K562 (cell line): ENCODE data around the gene PPIH. TPM values are rescaled to one million over a fixed set of nuclear protein-coding genes. Genes with fewer than 3 reads are reported as not detected.

ENCODE experiments used
- ATAC-seq: fragments of 200-7000 bp; cut with Tn5 transposase; 3 replicates; pipeline ENCODE4 v1.9.1; 2020; ENCODE audit warnings: moderate library complexity
- BruUV-seq: library from RNA; stranded (reverse); fragments of 400-500 nt; replicated peaks from 2 replicates; lab custom pipeline; 2021; lab: Mats Ljungman, UMichigan
- CTCF ChIA-PET: fragments of 300-600 bp; formaldehyde crosslinking; extraction: SDS; loops from one replicate; lab custom pipeline; 2021; ENCODE audit warnings: low intra/inter-chr PET ratio; lab: Yijun Ruan, JAX
- POLR2A ChIA-PET: fragments of 300-600, 350-650 bp; sonication (Branson Sonifier 250); formaldehyde crosslinking; extraction: SDS; loops from one replicate; lab custom pipeline; 2021; ENCODE audit warnings: antibody characterized with exemption, inconsistent platforms; lab: Yijun Ruan, JAX
- DNase-seq, 4 experiments: peaks; one replicate each; pipeline versions ENCODE4 v3.0.0 to v3.0.0-alpha.2; 2011 to 2018; ENCODE audit warnings: low spot score in 3 of 4, mixed read lengths in 3 of 4; ENCODE audit errors: extremely low read depth in 1 of 4
- FAIRE-seq: peaks from 2 replicates; lab custom pipeline; 2011; peaks lifted over from hg19 to GRCh38; lab: Jason Lieb, UNC
- H2AFZ ChIP-seq: 2 replicates; pipeline ENCODE4 v1.6.0; 2011; ENCODE audit warnings: low read depth, low read length, control low read depth, inconsistent platforms
- H3K27ac ChIP-seq: fragments of 200-600 bp; 3 replicates; pipeline ENCODE4 v1.8.0; 2011; ENCODE audit warnings: low read depth, mild to moderate bottlenecking, control low read depth, inconsistent platforms, low read length, moderate library complexity, mixed read lengths; ENCODE audit errors: extremely low read depth
- H3K27me3 ChIP-seq, 2 experiments: fragments of 300-600 bp in 1 of 2; 2 replicates in 1 of 2; 3 replicates in 1 of 2; pipeline versions ENCODE4 v1.6.0 to v1.8.0; 2011; ENCODE audit warnings: inconsistent platforms in 2 of 2, low read length in 2 of 2, mild to moderate bottlenecking in 1 of 2, mixed read lengths in 1 of 2, moderate library complexity in 1 of 2; ENCODE audit not compliant: control insufficient read depth in 2 of 2, insufficient read depth in 2 of 2
- H3K36me3 ChIP-seq: fragments of 300-600 bp; 3 replicates; pipeline ENCODE4 v1.8.0; 2011; ENCODE audit warnings: mild to moderate bottlenecking, low read length, inconsistent platforms; ENCODE audit not compliant: control insufficient read depth, insufficient read depth
- H3K4me1 ChIP-seq, 2 experiments: fragments of 200-600 bp in 1 of 2; replicated peaks in 1 of 2; 2 replicates in 1 of 2; 3 replicates in 1 of 2; pipeline versions ENCODE4 v1.5.1 to v1.8.0; 2011; ENCODE audit warnings: inconsistent platforms in 2 of 2, low read length in 2 of 2, mild to moderate bottlenecking in 1 of 2, mixed read lengths in 1 of 2, moderate library complexity in 1 of 2; ENCODE audit not compliant: control insufficient read depth in 2 of 2, insufficient read depth in 2 of 2
- H3K4me2 ChIP-seq: 2 replicates; pipeline ENCODE4 v1.6.1; 2011; ENCODE audit warnings: low read length, control low read depth, inconsistent platforms, mixed read lengths; ENCODE audit not compliant: insufficient read depth
- H3K4me3 ChIP-seq: fragments of 200-600 bp; sonication (generic), shearing (Covaris generic); 2 replicates; pipeline ENCODE4 v1.5.1; 2016; ENCODE audit warnings: control low read depth, inconsistent platforms
- H3K79me2 ChIP-seq: fragments of 200-600 bp; 3 replicates; pipeline ENCODE4 v1.8.0; 2011; ENCODE audit warnings: low read length, inconsistent platforms; ENCODE audit not compliant: control insufficient read depth, insufficient read depth
- H3K9ac ChIP-seq, 2 experiments: 2 replicates each; pipeline versions ENCODE4 v1.6.0 to v1.6.1; 2011; ENCODE audit warnings: low read depth in 2 of 2, low read length in 2 of 2, control low read depth in 1 of 2, inconsistent platforms in 1 of 2, mild to moderate bottlenecking in 1 of 2, mixed read lengths in 1 of 2; ENCODE audit not compliant: insufficient read depth in 1 of 2
- H3K9me1 ChIP-seq: one replicate; pipeline ENCODE4 v1.6.0; 2011; ENCODE audit warnings: inconsistent platforms, mild to moderate bottlenecking, low read length, moderate library complexity; ENCODE audit not compliant: control insufficient read depth, insufficient read depth
- H3K9me3 ChIP-seq: replicated peaks from 2 replicates; pipeline ENCODE4 v1.5.1; 2011; ENCODE audit warnings: low read depth, low read length, inconsistent platforms; ENCODE audit not compliant: control insufficient read depth, insufficient read depth
- H4K20me1 ChIP-seq: replicated peaks from 2 replicates; pipeline ENCODE4 v1.6.1; 2011; ENCODE audit warnings: low read length, inconsistent platforms, mixed read lengths; ENCODE audit not compliant: control insufficient read depth, insufficient read depth
- MLLT1 ChIP-seq, 2 experiments: fragments of 450-650 bp; IDR thresholded peaks; 2 replicates each; pipeline ENCODE4 v1.6.1; 2016
- NFXL1 ChIP-seq: fragments of 450-650 bp; formaldehyde crosslinking; IDR thresholded peaks from 2 replicates; pipeline ENCODE4 v1.4.0; 2021; ENCODE audit warnings: mild to moderate bottlenecking
- REST ChIP-seq, 2 experiments: fragments of 450-650 bp; formaldehyde crosslinking in 1 of 2; IDR thresholded peaks; 2 replicates each; pipeline versions ENCODE4 v1.4.0 to v1.6.1; 2014 to 2020; ENCODE audit warnings: mild to moderate bottlenecking in 2 of 2, borderline replicate concordance in 1 of 2, low read depth in 1 of 2
- ZNF280A ChIP-seq: fragments of 450-650 bp; IDR thresholded peaks from 2 replicates; pipeline ENCODE4 v1.6.1; 2018; ENCODE audit warnings: mild to moderate bottlenecking, low read depth; ENCODE audit not compliant: partially characterized antibody
- ZNF76 ChIP-seq: fragments of 250-450 bp; sonication (Bioruptor Pico); IDR thresholded peaks from 2 replicates; pipeline ENCODE4 v1.4.0; 2020; ENCODE audit warnings: mild to moderate bottlenecking, moderate library complexity, borderline replicate concordance
- WGBS: fragments of 100-300 bp; shearing (Covaris generic); methylation state at CpG from one replicate; pipeline ENCODE4 v1.1.6; 2016; ENCODE audit warnings: low coverage, mixed read lengths; ENCODE audit not compliant: insufficient coverage; ENCODE audit errors: missing lambda C conversion rate; 5-methylcytosine and 5-hydroxymethylcytosine counted together
- in situ Hi-C: fragments of 300-500 bp; cut with MboI; formaldehyde crosslinking; loops from 4 replicates; pipeline ENCODE4 v1.15.0; 2018; ENCODE audit warnings: inconsistent platforms, mixed read lengths
- intact Hi-C: fragments of 100-400 bp; cut with micrococcal nuclease; formaldehyde crosslinking; loops from 2 replicates; pipeline ENCODE4 v1.14.2; 2022
- polyA plus RNA-seq, 8 experiments: library from polyadenylated mRNA; depleted of rRNA in 4 of 8; stranded (reverse) in 5 of 8; unstranded in 3 of 8; fragments of >200 nt; fragmentation: Nextera tagmentation in 2 of 8; fragmentation: Illumina TruSeq in 1 of 8; extraction: Ambion mirVana in 2 of 8; extraction: Trizol in 1 of 8; gene quantifications; 2 replicates each; pipeline versions ENCODE4 v1.2.1 to v1.2.3, GENCODE V29; 2011 to 2014; ENCODE audit warnings: inconsistent platforms in 1 of 8, missing spikeins in 1 of 8
- total RNA-seq, 7 experiments: library from RNA; depleted of rRNA in 6 of 7; stranded (reverse); fragments of >200 nt in 6 of 7; fragmentation: Illumina TruSeq in 2 of 7; extraction: Trizol in 2 of 7; gene quantifications; 2 replicates each; pipeline versions ENCODE4 v1.2.1 to v1.2.3, GENCODE V29; 2011 to 2021; ENCODE audit warnings: low replicate concordance in 1 of 7

PPIH gene
- total and polyA plus RNA-seq, 9 of the 15 experiments (the other 6 are each of a cell fraction or from before 2014, with no cell fraction given): 197 to 470 (median 277) TPM

GRCh38 chr1:42676534-42677087 is 18.4 kb downstream of the PPIH start:
- H3K27me3 ChIP-seq: no peaks in the 10 kb centered on the region
- no peak for FAIRE-seq
- H3K36me3 ChIP-seq: peaks cover 57% of the 10 kb centered on the region
- no peak overlapping the region for H3K4me3 ChIP-seq
- no peak overlapping the region for H3K4me2 ChIP-seq
- in situ Hi-C loops (no loop called here), intact Hi-C loops (no loop called here)
- peaks cover 23% of the 10 kb centered on the region for H3K79me2 ChIP-seq
- no peaks in the 10 kb centered on the region for H3K9me1 ChIP-seq
- no peak for DNase-seq
- no peak overlapping the region for H2AFZ ChIP-seq
- CTCF ChIA-PET: no interaction called here
- no TSS peak for BruUV-seq
- ATAC-seq: no peak
- no peak overlapping the region for H3K27ac ChIP-seq
- no peaks in the 10 kb centered on the region for H4K20me1 ChIP-seq
- peaks cover 0 to 10% of the 10 kb centered on the region in 2 experiments; a peak in 1 of 5 replicates for H3K4me1 ChIP-seq
- H3K9me3 ChIP-seq: no peaks in the 10 kb centered on the region
- 76% methylated on average over 3 of the region's 3 CpGs for WGBS
- no peak overlapping the region for H3K9ac ChIP-seq
- POLR2A ChIA-PET: interaction anchor here (0.6 to 1.5 kb wide), 6 partner anchors 10 to 98 kb away, joined by 3 to 5 read pairs (median 3); partner anchors contain the start of gene PPIH
- no peak for TF ChIP-seq NFXL1 (CRISPR knock-in tag)
- TF ChIP-seq ZNF76 (CRISPR knock-in tag): no peak
- no peak for TF ChIP-seq ZNF280A
- TF ChIP-seq REST (IDR thresholded peaks at IDR 0.05; ENCODE audit: borderline replicate concordance): no peak
- TF ChIP-seq REST (CRISPR knock-in tag; IDR thresholded peaks at IDR 0.05; ENCODE audit: low read depth): no peak
- TF ChIP-seq MLLT1 (IDR thresholded peaks at IDR 0.05): no peak
